GM12873 (cell line): ENCODE measurements around the gene DDX41.

Experiments used
- CTCF ChIP-seq: IDR thresholded peaks from 2 replicates; pipeline ENCODE4 v1.5.1; 2012; ENCODE audit warnings: low read depth, mild to moderate bottlenecking, moderate library complexity, low read length, control low read depth; ENCODE audit not compliant: insufficient read depth; ENCODE audit errors: missing control alignments

DDX41 gene

GRCh38 chr5:177531209-177531940, 14.6 kb upstream of the DDX41 start:
- TF ChIP-seq CTCF, result no peak

- TF ChIP-seq CTCF, result no peak
These were observed 13.9 kb upstream of the DDX41 start for GRCh38 chr5:177530638-177531037.

GRCh38 chr5:177529247-177530203, 12.8 kb upstream of the DDX41 start:
- no peak for TF ChIP-seq CTCF

- TF ChIP-seq CTCF, result no peak
These were observed 11.9 kb upstream of the DDX41 start for GRCh38 chr5:177528631-177529030.

GRCh38 chr5:177527595-177527994, 10.8 kb upstream of the DDX41 start:
- no peak for TF ChIP-seq CTCF

- TF ChIP-seq CTCF, result no peak
These were observed 10.0 kb upstream of the DDX41 start for GRCh38 chr5:177526791-177527190.

- no peak for TF ChIP-seq CTCF
These were observed 9.4 kb upstream of the DDX41 start for GRCh38 chr5:177526191-177526590.
